NCI-H1417 treated with DMSO at 0.1 percent for 48 hours (cell line): ENCODE results near the gene PLEKHM3.
"Not testable (repeated sequence)": the region's sequence is repeated elsewhere in the genome, so short reads cannot be mapped to it uniquely, and the experiment has no call there.

Source experiments
- DNase-seq: peaks from one replicate; lab custom pipeline; 2025; lab: John Stamatoyannopoulos, UW

Gene PLEKHM3

GRCh38 chr2:207925601-207926000, 99.7 kb downstream of the PLEKHM3 start:
- DNase-seq, result no peak

- no peak for DNase-seq
These were observed 103.7 kb downstream of the PLEKHM3 start for GRCh38 chr2:207921606-207922005.

- no peak for DNase-seq
These were observed 104.6 kb downstream of the PLEKHM3 start for GRCh38 chr2:207920721-207921120.

- no peak for DNase-seq
These were observed 105.0 kb downstream of the PLEKHM3 start for GRCh38 chr2:207920321-207920720.

- no peak for DNase-seq
These were observed 106.0 kb downstream of the PLEKHM3 start for GRCh38 chr2:207919164-207919919.

GRCh38 chr2:207914716-207915115, 110.6 kb downstream of the PLEKHM3 start:
- DNase-seq, result no peak

GRCh38 chr2:207913772-207914358, 111.5 kb downstream of the PLEKHM3 start:
- DNase-seq, result no peak

- DNase-seq, result no peak
These were observed 113.5 kb downstream of the PLEKHM3 start for GRCh38 chr2:207911856-207912255.

GRCh38 chr2:207911215-207911614, 114.1 kb downstream of the PLEKHM3 start:
- DNase-seq, result no peak

- DNase-seq, result not testable (repeated sequence)
These were observed 118.8 kb downstream of the PLEKHM3 start for GRCh38 chr2:207906495-207906894.

GRCh38 chr2:207905546-207905945, 119.8 kb downstream of the PLEKHM3 start:
- no peak for DNase-seq

GRCh38 chr2:207903236-207903635, 122.1 kb downstream of the PLEKHM3 start:
- DNase-seq, result no peak

- DNase-seq, result no peak
These were observed 122.5 kb downstream of the PLEKHM3 start for GRCh38 chr2:207902821-207903220.

- no peak for DNase-seq
These were observed 123.5 kb downstream of the PLEKHM3 start for GRCh38 chr2:207901829-207902228.

GRCh38 chr2:207901401-207901800, 123.9 kb downstream of the PLEKHM3 start:
- DNase-seq, result peak; percentile 35

GRCh38 chr2:207898354-207898695, 127.0 kb downstream of the PLEKHM3 start:
- no peak for DNase-seq

- no peak for DNase-seq
These were observed 127.6 kb downstream of the PLEKHM3 start for GRCh38 chr2:207897541-207898353.

GRCh38 chr2:207896525-207897285, 128.6 kb downstream of the PLEKHM3 start:
- peak; percentile 45 for DNase-seq

- no peak for DNase-seq
These were observed 130.0 kb downstream of the PLEKHM3 start for GRCh38 chr2:207895274-207895860.

- no peak for DNase-seq
These were observed 132.5 kb downstream of the PLEKHM3 start for GRCh38 chr2:207892716-207893402.
